ENCODE results near the gene POMT2.
"Not testable (repeated sequence)": the region's sequence is repeated elsewhere in the genome, so short reads cannot be mapped to it uniquely, and the experiment has no call there.

Gene POMT2

DNA sequence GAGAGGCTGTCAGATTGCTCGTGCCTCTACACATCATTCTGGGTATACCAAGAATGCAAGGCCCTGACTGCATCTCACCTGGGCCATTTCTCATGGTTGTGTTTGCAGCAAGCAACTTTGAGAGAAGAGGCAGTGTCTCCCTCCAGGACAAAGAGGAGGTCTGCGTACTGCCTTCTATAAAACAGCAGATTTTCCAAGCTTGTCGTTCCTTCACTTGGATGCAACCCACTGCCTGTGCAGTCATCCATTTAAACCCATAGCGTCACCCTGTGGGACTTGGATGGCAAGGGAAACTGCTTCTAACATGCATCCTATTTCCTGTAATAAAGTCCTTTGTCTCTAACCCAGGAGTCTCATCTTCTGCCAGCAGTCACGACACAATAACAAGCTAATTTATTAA is 1.3 kb downstream of the POMT2 start:
- H3K4me3 ChIP-seq, result no peak overlapping the region
- no peaks in the 10 kb centered on the region for H3K27me3 ChIP-seq
- peaks cover 0 to 36% (median 16%) of the 10 kb centered on the region in 4 donors for H3K4me1 ChIP-seq
- no peaks in the 10 kb centered on the region for H3K36me3 ChIP-seq
- intact Hi-C loops (cut with DNase I; ENCODE audit: low total_unique reads), result loop anchor here (5.0 to 10.0 kb wide), 2 partner anchors 165 to 447 kb away; no protein-coding TSS in a partner anchor
- peak overlapping the region in 1 of 2 donors; percentile 94 for H3K27ac ChIP-seq
- TF ChIP-seq, protein P1, sequence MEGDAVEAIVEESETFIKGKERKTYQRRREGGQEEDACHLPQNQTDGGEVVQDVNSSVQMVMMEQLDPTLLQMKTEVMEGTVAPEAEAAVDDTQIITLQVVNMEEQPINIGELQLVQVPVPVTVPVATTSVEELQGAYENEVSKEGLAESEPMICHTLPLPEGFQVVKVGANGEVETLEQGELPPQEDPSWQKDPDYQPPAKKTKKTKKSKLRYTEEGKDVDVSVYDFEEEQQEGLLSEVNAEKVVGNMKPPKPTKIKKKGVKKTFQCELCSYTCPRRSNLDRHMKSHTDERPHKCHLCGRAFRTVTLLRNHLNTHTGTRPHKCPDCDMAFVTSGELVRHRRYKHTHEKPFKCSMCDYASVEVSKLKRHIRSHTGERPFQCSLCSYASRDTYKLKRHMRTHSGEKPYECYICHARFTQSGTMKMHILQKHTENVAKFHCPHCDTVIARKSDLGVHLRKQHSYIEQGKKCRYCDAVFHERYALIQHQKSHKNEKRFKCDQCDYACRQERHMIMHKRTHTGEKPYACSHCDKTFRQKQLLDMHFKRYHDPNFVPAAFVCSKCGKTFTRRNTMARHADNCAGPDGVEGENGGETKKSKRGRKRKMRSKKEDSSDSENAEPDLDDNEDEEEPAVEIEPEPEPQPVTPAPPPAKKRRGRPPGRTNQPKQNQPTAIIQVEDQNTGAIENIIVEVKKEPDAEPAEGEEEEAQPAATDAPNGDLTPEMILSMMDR (IDR thresholded peaks at IDR 0.05), result no peak
- H3K9me3 ChIP-seq, result no peaks in the 10 kb centered on the region
- DNase-seq, result no peak

DNA sequence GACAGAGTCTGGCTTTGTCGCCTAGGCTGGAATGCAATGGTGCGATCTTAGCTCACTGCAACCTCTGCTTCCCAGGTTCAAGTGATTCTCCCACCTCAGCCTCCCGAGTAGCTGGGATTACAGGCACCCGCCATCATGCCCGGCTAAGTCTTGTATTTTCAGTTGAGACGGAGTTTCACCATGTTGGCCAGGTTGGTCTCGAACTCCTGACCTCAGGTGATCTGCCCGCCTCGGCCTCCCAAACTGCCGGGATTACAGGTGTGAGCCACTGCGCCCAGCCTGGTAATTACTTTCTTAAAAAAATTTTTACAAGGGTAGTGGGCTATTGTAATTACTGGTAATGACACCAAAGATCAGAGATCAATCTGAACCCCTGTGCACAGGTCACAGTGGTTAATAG is 1.9 kb downstream of the POMT2 start:
- H3K4me1 ChIP-seq, result peaks cover 0 to 43% (median 16%) of the 10 kb centered on the region in 4 donors
- H3K27ac ChIP-seq, result not testable (repeated sequence)

DNA sequence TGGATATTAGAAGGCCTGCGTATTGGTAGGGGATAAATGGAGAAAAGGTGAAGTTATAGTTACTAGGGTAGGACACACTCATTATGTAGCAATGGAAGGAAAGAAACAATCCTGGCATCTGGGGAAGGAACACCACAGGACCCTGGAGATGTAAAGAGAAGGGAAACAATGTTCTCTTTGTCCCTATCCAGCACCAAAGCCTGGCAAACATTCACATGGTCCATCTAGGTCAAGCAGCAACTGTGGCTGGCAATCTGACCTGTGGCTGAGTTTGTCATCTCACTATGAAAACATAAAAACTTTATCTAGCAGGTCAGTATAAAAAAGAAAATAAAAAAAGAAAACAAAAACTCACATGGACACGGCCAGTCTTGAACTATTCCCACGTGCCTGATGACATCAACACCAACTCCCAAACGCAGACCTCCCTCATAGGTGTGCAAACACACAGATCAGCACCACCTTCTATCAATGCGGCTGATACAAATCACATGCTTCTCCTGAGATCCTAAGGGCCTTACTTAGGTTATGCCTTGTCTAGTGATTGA is 2.6 kb downstream of the POMT2 start:
- TF ChIP-seq, protein P1 (IDR thresholded peaks at IDR 0.05), result no peak
- H3K27ac ChIP-seq, result no peak overlapping the region
- no peaks in the 10 kb centered on the region for H3K27me3 ChIP-seq
- no peaks in the 10 kb centered on the region for H3K9me3 ChIP-seq
- H3K36me3 ChIP-seq, result no peaks in the 10 kb centered on the region
- intact Hi-C loops (cut with DNase I; ENCODE audit: low total_unique reads), result loop anchor here (5.0 to 10.0 kb wide), 2 partner anchors 163 to 446 kb away; no protein-coding TSS in a partner anchor
- DNase-seq, result no peak
- no peak overlapping the region for H3K4me3 ChIP-seq
- peaks cover 0 to 45% (median 16%) of the 10 kb centered on the region in 4 donors for H3K4me1 ChIP-seq

More for the DNA sequence above, 1.9 kb downstream of the POMT2 start:
- H3K4me3 ChIP-seq, H3K9me3 ChIP-seq, DNase-seq, H3K27me3 ChIP-seq, H3K36me3 ChIP-seq: not testable (repeated sequence)
- intact Hi-C loops (cut with DNase I; ENCODE audit: low total_unique reads), result loop anchor here (5.0 to 10.0 kb wide), 2 partner anchors 164 to 446 kb away; no protein-coding TSS in a partner anchor

DNA sequence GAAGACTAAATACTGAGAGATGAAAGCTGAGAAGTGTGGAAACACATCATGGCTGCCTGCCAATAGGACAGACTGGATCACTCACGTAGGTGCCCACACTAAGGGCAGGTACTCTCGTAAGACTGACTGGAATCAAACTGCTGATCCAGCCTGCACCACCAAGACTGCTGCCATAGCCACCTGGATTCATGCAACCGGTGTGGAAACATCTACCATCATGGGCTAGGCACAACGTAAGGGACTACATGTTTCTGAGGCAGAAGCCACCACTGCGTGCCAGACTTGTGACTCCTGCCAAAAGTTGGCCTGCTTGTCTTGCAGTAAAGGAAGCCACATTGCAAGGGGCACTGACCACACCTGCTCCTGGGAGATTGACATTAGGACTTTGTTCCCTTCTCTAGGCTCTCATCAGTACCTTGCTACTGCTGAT is 3.8 kb downstream of the POMT2 start:
- no peaks in the 10 kb centered on the region for H3K27me3 ChIP-seq
- no peak overlapping the region for H3K4me3 ChIP-seq
- no peaks in the 10 kb centered on the region for H3K9me3 ChIP-seq
- H3K4me1 ChIP-seq, result peaks cover 0 to 45% (median 10%) of the 10 kb centered on the region in 4 donors
- TF ChIP-seq, protein P1 (IDR thresholded peaks at IDR 0.05), result no peak
- H3K36me3 ChIP-seq, result no peaks in the 10 kb centered on the region
- DNase-seq, result no peak
- no peak overlapping the region for H3K27ac ChIP-seq
- intact Hi-C loops (cut with DNase I; ENCODE audit: low total_unique reads), result loop anchor here (5.0 to 10.0 kb wide), 2 partner anchors 162 to 445 kb away; no protein-coding TSS in a partner anchor

DNA sequence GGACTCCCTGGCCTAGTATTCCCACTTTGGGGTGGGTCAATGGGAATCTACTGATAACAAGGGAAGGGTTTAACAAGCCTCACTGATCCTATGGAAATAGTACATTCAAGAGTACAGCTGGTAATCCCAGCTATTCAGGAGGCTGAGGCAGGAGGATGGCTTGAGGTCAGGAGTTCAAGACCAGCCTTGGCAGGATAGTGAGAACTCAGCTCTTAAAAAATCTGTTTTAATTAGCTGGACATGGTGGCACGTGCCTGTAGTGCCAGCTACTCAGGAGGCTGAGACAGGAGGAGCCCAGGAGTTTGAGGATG is 4.5 kb downstream of the POMT2 start:
- Histone ChIP-seq H3K9me3 (no peaks in the 10 kb centered on the region), H3K36me3 (no peaks in the 10 kb centered on the region), H3K27me3 (no peaks in the 10 kb centered on the region), H3K4me3 (no peak overlapping the region), H3K27ac (no peak overlapping the region), H3K4me1 (peaks cover 0 to 45% (median 10%) of the 10 kb centered on the region in 4 donors)
- TF ChIP-seq, protein P1 (IDR thresholded peaks at IDR 0.05), result no peak
- no peak for DNase-seq
- intact Hi-C loops (cut with DNase I; ENCODE audit: low total_unique reads), result loop anchor here (5.0 to 10.0 kb wide), 2 partner anchors 161 to 444 kb away; no protein-coding TSS in a partner anchor

DNA sequence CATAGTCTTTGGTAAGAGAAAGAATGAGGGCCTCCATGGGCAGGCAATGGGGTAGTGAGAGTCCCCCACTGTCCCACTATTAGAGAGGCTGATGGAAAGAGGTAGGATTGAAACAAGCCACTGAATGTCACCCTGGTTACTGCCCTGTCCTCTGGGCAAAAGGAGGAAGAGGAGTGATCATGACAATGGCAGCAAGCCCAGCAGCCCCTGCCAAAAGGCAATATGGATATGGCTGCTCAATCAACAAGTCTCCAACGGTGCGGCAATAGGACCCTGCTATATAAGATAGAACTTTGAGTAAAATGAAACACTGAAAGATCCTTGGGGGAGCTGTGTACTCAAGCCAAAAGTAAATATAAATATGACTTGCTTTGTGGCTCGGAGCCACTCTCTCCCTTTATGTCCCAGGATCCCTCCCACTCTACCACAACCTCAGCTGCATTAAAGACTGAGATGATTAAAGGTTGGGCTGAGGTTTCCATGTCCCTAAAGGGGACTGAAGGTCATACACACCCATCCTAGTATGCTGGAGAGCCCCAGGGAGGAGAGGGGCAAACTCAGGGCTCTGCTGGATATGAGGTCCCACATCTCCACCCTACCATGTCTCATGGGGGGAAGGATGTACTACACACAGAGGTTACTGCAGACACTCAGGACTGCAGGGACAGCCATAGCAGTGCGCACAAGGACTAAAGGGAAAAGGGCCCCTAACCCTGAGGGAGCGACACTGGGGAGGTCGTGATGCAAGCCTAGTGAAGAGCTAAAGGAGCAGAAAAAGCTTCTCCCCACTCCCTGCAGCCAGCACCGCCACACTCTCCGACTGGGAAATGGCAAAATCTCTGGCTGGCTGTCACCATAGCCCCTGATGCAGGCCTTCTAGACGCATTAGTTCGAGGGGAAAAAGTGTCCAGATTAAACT is 5.9 kb downstream of the POMT2 start:
- no peaks in the 10 kb centered on the region for H3K36me3 ChIP-seq
- no peaks in the 10 kb centered on the region for H3K27me3 ChIP-seq
- DNase-seq, result no peak
- intact Hi-C loops (cut with DNase I; ENCODE audit: low total_unique reads), result loop anchor here (5.0 to 10.0 kb wide), 2 partner anchors 160 to 442 kb away; no protein-coding TSS in a partner anchor
- TF ChIP-seq, protein P1 (IDR thresholded peaks at IDR 0.05), result no peak
- H3K27ac ChIP-seq, result no peak overlapping the region
- no peaks in the 10 kb centered on the region for H3K9me3 ChIP-seq
- peaks cover 0 to 43% (median 7%) of the 10 kb centered on the region in 4 donors for H3K4me1 ChIP-seq
- H3K4me3 ChIP-seq, result no peak overlapping the region
